SJSA1 (cell line): ENCODE measurements around the gene SETBP1. TPM values are rescaled to one million over a fixed set of nuclear protein-coding genes. Genes with fewer than 3 reads are reported as not detected.

ENCODE experiments used
- DNase-seq, 2 experiments: peaks; one replicate each; pipeline ENCODE4 v3.0.0-alpha.2; 2015 to 2020; ENCODE audit warnings: low spot score in 2 of 2, low read depth in 1 of 2
- H3K27ac ChIP-seq: fragments of 250-450 bp; sonication (Bioruptor Pico); 2 replicates; pipeline ENCODE4 v1.5.1; 2020; ENCODE audit warnings: mild to moderate bottlenecking, moderate library complexity
- H3K27me3 ChIP-seq: fragments of 250-450 bp; sonication (Bioruptor Pico); replicated peaks from 2 replicates; pipeline ENCODE4 v1.5.1; 2020; ENCODE audit warnings: mild to moderate bottlenecking, moderate library complexity
- H3K36me3 ChIP-seq: fragments of 250-450 bp; sonication (Bioruptor Pico); 2 replicates; pipeline ENCODE4 v1.5.1; 2020; ENCODE audit warnings: mild to moderate bottlenecking
- H3K4me1 ChIP-seq: fragments of 250-450 bp; sonication (Bioruptor Pico); replicated peaks from 2 replicates; pipeline ENCODE4 v1.6.1; 2021; ENCODE audit warnings: mild to moderate bottlenecking
- H3K4me3 ChIP-seq: fragments of 250-450 bp; sonication (Bioruptor Pico); 2 replicates; pipeline ENCODE4 v1.5.1; 2020; ENCODE audit warnings: mild to moderate bottlenecking
- H3K9me3 ChIP-seq: fragments of 250-450 bp; sonication (Bioruptor Pico); replicated peaks from 2 replicates; pipeline ENCODE4 v1.5.1; 2020; ENCODE audit warnings: mild to moderate bottlenecking
- total RNA-seq: library from RNA; depleted of rRNA; stranded (reverse); fragments of >200 nt; shearing (Covaris generic); gene quantifications from 2 replicates; pipeline ENCODE4 v1.2.3, GENCODE V29; 2014

The SETBP1 gene
- total RNA-seq, 1 experiment from 2014 or later: 9.9 TPM

- no peak for DNase-seq
- no peaks in the 10 kb centered on the region for H3K9me3 ChIP-seq
- no peaks in the 10 kb centered on the region for H3K27me3 ChIP-seq
- no peak overlapping the region for H3K27ac ChIP-seq
- H3K4me1 ChIP-seq: peaks cover 31% of the 10 kb centered on the region
- H3K36me3 ChIP-seq: peaks cover under 1% of the 10 kb centered on the region; the same call in 1 of the 2 replicates
- H3K4me3 ChIP-seq: no peak overlapping the region
Observed at GRCh38 chr18:44685296-44685695, 4.6 kb downstream of the SETBP1 start.

- H3K27me3 ChIP-seq: no peaks in the 10 kb centered on the region
- peaks cover 31% of the 10 kb centered on the region for H3K4me1 ChIP-seq
- H3K36me3 ChIP-seq: no peaks in the 10 kb centered on the region
- DNase-seq: no peak
- H3K4me3 ChIP-seq: no peak overlapping the region
- no peak overlapping the region for H3K27ac ChIP-seq
- H3K9me3 ChIP-seq: no peaks in the 10 kb centered on the region
Observed at GRCh38 chr18:44686156-44686555, 5.5 kb downstream of the SETBP1 start.

- DNase-seq: no peak
- Histone ChIP-seq H3K4me1 (peaks cover 22% of the 10 kb centered on the region), H3K36me3 (no peaks in the 10 kb centered on the region), H3K9me3 (no peaks in the 10 kb centered on the region), H3K27me3 (no peaks in the 10 kb centered on the region), H3K27ac (no peak overlapping the region), H3K4me3 (no peak overlapping the region)
Observed at GRCh38 chr18:44687421-44687820, 6.7 kb downstream of the SETBP1 start.

GRCh38 chr18:44689736-44690135 is 9.0 kb downstream of the SETBP1 start:
- no peaks in the 10 kb centered on the region for H3K27me3 ChIP-seq
- no peak overlapping the region for H3K27ac ChIP-seq
- no peak overlapping the region for H3K4me3 ChIP-seq
- DNase-seq: no peak
- no peaks in the 10 kb centered on the region for H3K36me3 ChIP-seq
- H3K9me3 ChIP-seq: no peaks in the 10 kb centered on the region
- peaks cover 9% of the 10 kb centered on the region; the same call in 1 of the 2 replicates for H3K4me1 ChIP-seq

GRCh38 chr18:44691148-44691925 is 10.6 kb downstream of the SETBP1 start:
- DNase-seq: no peak
- H3K4me3 ChIP-seq: no peak overlapping the region
- H3K27me3 ChIP-seq: no peaks in the 10 kb centered on the region
- peaks cover 9% of the 10 kb centered on the region; the same call in 1 of the 2 replicates for H3K4me1 ChIP-seq
- no peak overlapping the region for H3K27ac ChIP-seq
- H3K9me3 ChIP-seq: no peaks in the 10 kb centered on the region
- no peaks in the 10 kb centered on the region for H3K36me3 ChIP-seq

GRCh38 chr18:44693030-44693784 is 12.5 kb downstream of the SETBP1 start:
- no peak overlapping the region for H3K27ac ChIP-seq
- no peaks in the 10 kb centered on the region for H3K9me3 ChIP-seq
- no peak for DNase-seq
- no peaks in the 10 kb centered on the region for H3K27me3 ChIP-seq
- H3K4me3 ChIP-seq: no peak overlapping the region
- H3K36me3 ChIP-seq: no peaks in the 10 kb centered on the region
- H3K4me1 ChIP-seq: peaks cover 10% of the 10 kb centered on the region

GRCh38 chr18:44695503-44695902 is 14.8 kb downstream of the SETBP1 start:
- Histone ChIP-seq H3K27ac (no peak overlapping the region), H3K4me1 (peaks cover 10% of the 10 kb centered on the region), H3K9me3 (no peaks in the 10 kb centered on the region), H3K4me3 (no peak overlapping the region), H3K36me3 (no peaks in the 10 kb centered on the region), H3K27me3 (no peaks in the 10 kb centered on the region)
- DNase-seq: no peak

- Histone ChIP-seq H3K27me3 (no peaks in the 10 kb centered on the region), H3K27ac (no peak overlapping the region), H3K9me3 (no peaks in the 10 kb centered on the region), H3K36me3 (0 out of 2 replicates have a peak, but pooled peaks cover 4% of the 10 kb centered on the region), H3K4me1 (peaks cover 14% of the 10 kb centered on the region), H3K4me3 (no peak overlapping the region)
- DNase-seq: no peak
Observed at GRCh38 chr18:44696892-44697291, 16.2 kb downstream of the SETBP1 start.

GRCh38 chr18:44697315-44697714 is 16.6 kb downstream of the SETBP1 start:
- no peak overlapping the region for H3K4me3 ChIP-seq
- H3K27me3 ChIP-seq: no peaks in the 10 kb centered on the region
- no peak for DNase-seq
- H3K9me3 ChIP-seq: no peaks in the 10 kb centered on the region
- 0 out of 2 replicates have a peak, but pooled peaks cover 4% of the 10 kb centered on the region for H3K36me3 ChIP-seq
- no peak overlapping the region for H3K27ac ChIP-seq
- peaks cover 14% of the 10 kb centered on the region for H3K4me1 ChIP-seq

GRCh38 chr18:44698518-44698917 is 17.8 kb downstream of the SETBP1 start:
- H3K36me3 ChIP-seq: 0 out of 2 replicates have a peak, but pooled peaks cover 4% of the 10 kb centered on the region
- H3K27me3 ChIP-seq: no peaks in the 10 kb centered on the region
- no peaks in the 10 kb centered on the region for H3K9me3 ChIP-seq
- no peak overlapping the region for H3K27ac ChIP-seq
- H3K4me1 ChIP-seq: peaks cover 8% of the 10 kb centered on the region; the same call in 1 of the 2 replicates
- no peak overlapping the region for H3K4me3 ChIP-seq
- no peak for DNase-seq

GRCh38 chr18:44699572-44700261 is 19.0 kb downstream of the SETBP1 start:
- peaks cover 10% of the 10 kb centered on the region; the same call in 1 of the 2 replicates for H3K36me3 ChIP-seq

GRCh38 chr18:44700652-44701051 is 20.0 kb downstream of the SETBP1 start:
- H3K9me3 ChIP-seq: no peaks in the 10 kb centered on the region
- H3K36me3 ChIP-seq: peaks cover 10% of the 10 kb centered on the region; the same call in 1 of the 2 replicates
- H3K27ac ChIP-seq: no peak overlapping the region
- DNase-seq: no peak
- H3K27me3 ChIP-seq: no peaks in the 10 kb centered on the region
- peaks cover 8% of the 10 kb centered on the region; the same call in 1 of the 2 replicates for H3K4me1 ChIP-seq
- no peak overlapping the region for H3K4me3 ChIP-seq

More at GRCh38 chr18:44699572-44700261, 19.0 kb downstream of the SETBP1 start:
- DNase-seq: no peak
- Histone ChIP-seq H3K4me3 (no peak overlapping the region), H3K4me1 (peaks cover 8% of the 10 kb centered on the region; the same call in 1 of the 2 replicates), H3K27ac (no peak overlapping the region), H3K9me3 (no peaks in the 10 kb centered on the region), H3K27me3 (no peaks in the 10 kb centered on the region)

- H3K9me3 ChIP-seq: no peaks in the 10 kb centered on the region
- peaks cover 8% of the 10 kb centered on the region; the same call in 1 of the 2 replicates for H3K4me1 ChIP-seq
- no peak overlapping the region for H3K27ac ChIP-seq
- H3K27me3 ChIP-seq: no peaks in the 10 kb centered on the region
- H3K4me3 ChIP-seq: no peak overlapping the region
- no peak for DNase-seq
- H3K36me3 ChIP-seq: peaks cover 10% of the 10 kb centered on the region; the same call in 1 of the 2 replicates
Observed at GRCh38 chr18:44701227-44701626, 20.5 kb downstream of the SETBP1 start.
